ENCODE results near the gene TPH2. TPM values are rescaled to one million over a fixed set of nuclear protein-coding genes. Genes with fewer than 3 reads are reported as not detected.

The TPH2 gene
- total RNA-seq, 1 experiment from 2014 or later = not detected

DNA sequence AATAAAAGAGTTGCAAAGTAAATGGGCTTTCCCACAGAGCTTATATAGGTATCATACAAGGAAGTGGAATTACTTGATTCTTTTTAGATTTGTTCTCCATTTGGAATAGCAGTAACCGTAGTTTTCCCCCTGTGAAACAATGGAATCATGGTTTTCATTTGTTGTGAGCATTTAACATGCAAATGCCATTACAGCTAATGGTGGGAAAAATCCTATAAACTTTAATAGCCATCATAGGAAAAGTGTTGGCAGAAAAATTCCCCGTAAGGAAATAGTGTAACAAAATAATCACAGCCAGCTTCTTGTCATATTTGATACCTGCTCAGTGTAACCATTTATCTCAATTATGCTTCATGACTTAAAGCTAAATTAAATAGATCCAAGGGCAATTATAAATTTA, 95.3 kb downstream of the TPH2 start:
- no peak for DNase-seq (ENCODE audit: low read depth)

GRCh38 chr12:72035625-72036024, 97.0 kb downstream of the TPH2 start:
- DNase-seq (ENCODE audit: low read depth) = no peak

GRCh38 chr12:72036393-72036792, 97.7 kb downstream of the TPH2 start:
- DNase-seq (ENCODE audit: low read depth) = no peak

- DNase-seq (ENCODE audit: low read depth) = no peak
These were observed 98.6 kb downstream of the TPH2 start for GRCh38 chr12:72037006-72037795.

GRCh38 chr12:72041811-72042210, 103.2 kb downstream of the TPH2 start:
- no peak for DNase-seq (ENCODE audit: low read depth)

- DNase-seq (ENCODE audit: low read depth) = peak; percentile 3
These were observed 115.0 kb downstream of the TPH2 start for GRCh38 chr12:72053604-72054003.

- DNase-seq (ENCODE audit: low read depth) = no peak
These were observed 115.9 kb downstream of the TPH2 start for GRCh38 chr12:72054511-72054910.

DNA sequence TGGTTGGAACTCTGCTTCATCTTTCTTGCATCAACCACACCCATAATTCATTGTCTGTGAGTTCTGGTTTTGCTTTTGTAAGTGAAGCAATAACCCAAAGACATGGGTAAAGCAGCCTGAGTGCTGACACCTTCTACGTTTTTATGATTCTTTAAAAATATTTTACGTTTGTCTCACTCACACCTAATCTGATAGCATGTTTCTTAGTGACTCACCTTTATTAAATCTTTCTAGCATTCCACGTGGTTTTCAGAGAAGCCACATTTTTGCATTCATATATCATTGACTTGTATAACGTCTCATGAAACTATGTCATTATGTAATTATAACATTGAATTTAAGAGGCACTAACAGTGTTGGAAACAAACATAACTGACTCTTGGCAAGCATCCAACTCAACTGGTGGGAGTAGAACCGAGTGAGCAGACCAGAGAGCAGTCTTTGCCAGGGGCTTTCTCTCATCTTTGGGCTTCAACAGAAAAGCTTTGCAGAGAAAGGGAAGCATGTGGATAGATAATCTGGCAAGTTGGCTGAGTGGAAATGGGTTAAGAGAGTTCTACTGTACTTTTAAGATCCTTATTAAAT, 118.8 kb downstream of the TPH2 start:
- peak; percentile 36 for DNase-seq (ENCODE audit: low read depth)

DNA sequence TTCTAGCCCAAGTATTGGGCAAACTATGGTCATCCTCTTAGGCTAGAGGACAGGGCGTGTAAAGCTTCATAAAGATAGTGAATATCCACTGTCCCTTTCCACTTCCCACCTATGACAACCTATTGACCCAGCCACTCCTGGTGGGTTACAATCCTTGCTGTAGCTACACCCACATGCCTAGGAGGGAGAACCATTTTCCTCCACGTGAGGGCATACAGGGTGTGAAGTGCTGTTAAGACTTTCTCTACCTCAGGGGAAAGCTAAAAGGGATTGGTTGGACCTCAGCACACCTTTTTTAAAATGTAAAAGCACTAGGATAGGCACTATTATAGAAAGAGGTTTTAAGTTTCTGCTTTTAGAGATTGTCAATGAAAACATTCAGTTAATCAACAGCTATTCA, 124.4 kb downstream of the TPH2 start:
- DNase-seq (ENCODE audit: low read depth) = no peak

- no peak for DNase-seq (ENCODE audit: low read depth)
These were observed 132.4 kb downstream of the TPH2 start for GRCh38 chr12:72071030-72071429.

DNA sequence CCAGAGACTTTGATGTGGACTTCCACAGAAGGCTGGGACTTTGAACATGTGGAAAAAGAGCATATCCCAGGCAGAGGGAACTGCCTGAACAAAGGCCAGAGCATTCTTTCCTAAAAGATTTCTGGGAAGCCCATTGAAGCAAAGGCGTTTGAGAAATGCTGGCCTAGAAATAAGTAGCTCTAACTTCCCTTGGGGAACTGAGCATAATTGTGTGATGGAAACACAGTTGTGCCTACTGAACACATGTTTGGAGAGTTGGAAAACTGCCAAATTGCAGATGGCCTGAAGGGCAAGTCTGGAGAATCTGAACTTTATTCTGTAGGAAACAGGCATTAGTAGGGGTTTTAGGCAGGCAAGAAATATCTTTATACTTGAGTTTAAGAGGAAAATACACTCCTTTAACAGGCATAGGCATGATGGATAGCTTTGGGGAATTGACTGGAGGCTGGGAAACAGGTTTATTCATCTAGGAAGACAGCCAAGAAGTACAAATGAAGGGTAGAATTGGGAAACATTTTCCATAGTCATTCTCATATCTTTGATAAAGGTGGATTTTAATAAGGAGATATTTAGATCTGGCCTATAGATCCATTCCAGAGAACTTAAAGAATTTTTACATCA, 134.1 kb downstream of the TPH2 start:
- DNase-seq (ENCODE audit: low read depth) = no peak

- DNase-seq (ENCODE audit: low read depth) = no peak
These were observed 135.4 kb downstream of the TPH2 start for GRCh38 chr12:72074065-72074464.

DNA sequence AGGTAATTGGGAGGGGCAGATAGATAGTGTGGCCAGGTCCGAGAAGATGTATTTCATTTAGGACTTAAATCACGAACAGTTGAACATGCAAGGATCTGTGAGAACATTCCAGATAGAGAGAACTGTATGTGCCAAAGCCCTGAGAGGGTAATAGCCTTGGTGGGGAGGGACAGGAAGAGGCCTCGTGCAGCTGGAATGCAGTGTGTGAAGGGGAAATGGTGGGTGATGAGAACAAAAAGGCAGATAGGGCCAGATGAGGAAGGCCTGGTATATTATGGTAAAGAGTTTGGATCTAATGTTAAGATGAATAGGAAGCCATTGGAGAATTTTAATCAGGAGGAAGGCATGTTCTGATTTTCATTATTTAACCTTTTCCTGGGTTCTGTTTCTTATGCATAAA, 136.3 kb downstream of the TPH2 start:
- no peak for DNase-seq (ENCODE audit: low read depth)

DNA sequence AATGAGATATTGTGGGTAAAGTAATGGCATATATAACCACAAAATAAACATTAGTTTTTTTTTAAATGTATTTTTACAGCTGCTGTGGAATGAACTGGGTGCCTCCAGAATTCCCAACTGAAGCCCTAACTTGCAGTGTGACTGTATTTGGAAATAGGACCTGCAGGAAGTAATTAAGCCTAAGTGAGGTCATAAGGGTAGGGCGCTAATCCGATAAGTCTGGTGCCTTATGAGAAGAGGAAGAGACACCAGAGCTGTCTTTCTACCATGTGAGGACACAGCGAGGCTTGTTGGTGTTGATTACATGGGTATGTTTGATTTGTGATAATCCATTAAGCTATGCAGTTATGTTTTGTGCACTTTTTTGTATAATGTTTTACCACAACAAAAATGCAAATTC, 136.8 kb downstream of the TPH2 start:
- DNase-seq (ENCODE audit: low read depth) = no peak

- DNase-seq (ENCODE audit: low read depth) = no peak
These were observed 137.4 kb downstream of the TPH2 start for GRCh38 chr12:72075891-72076557.

- DNase-seq (ENCODE audit: low read depth) = no peak
These were observed 137.9 kb downstream of the TPH2 start for GRCh38 chr12:72076558-72076915.

GRCh38 chr12:72077111-72077820, 138.6 kb downstream of the TPH2 start:
- DNase-seq (ENCODE audit: low read depth) = peak; percentile 5

GRCh38 chr12:72081777-72082176, 143.1 kb downstream of the TPH2 start:
- DNase-seq (ENCODE audit: low read depth) = no peak
